Esophagus squamous epithelium (tissue), 5 donors: ENCODE data around the gene PLEKHA4. TPM values are rescaled to one million over a fixed set of nuclear protein-coding genes. Genes with fewer than 3 reads are reported as not detected.
A peak's percentile ranks its signal among the peaks of the same experiment; 100 is the strongest.

Source experiments
- DNase-seq: peaks from one replicate; lab custom pipeline; 2025; lab: John Stamatoyannopoulos, UW
- H3K27ac ChIP-seq, 4 donors: fragments of 200-600 bp; sonication (generic); one replicate each; pipeline ENCODE4 v1.5.1; 2016 to 2019; ENCODE audit warnings: mild to moderate bottlenecking in 1 of 4
- H3K27me3 ChIP-seq, 4 donors: fragments of 200-600 bp; sonication (generic); 1 replicate in 3 of 4; 2 replicates in 1 of 4; pipeline versions ENCODE4 v1.5.1 to v1.6.0; 2017 to 2021; ENCODE audit warnings: antibody characterized with exemption in 1 of 4
- H3K36me3 ChIP-seq, 3 donors: fragments of 200-600 bp; sonication (generic); one replicate each; pipeline ENCODE4 v1.5.1; 2016 to 2019
- H3K4me1 ChIP-seq, 3 donors: fragments of 200-600 bp; sonication (generic); one replicate each; pipeline ENCODE4 v1.5.1; 2017 to 2019
- H3K4me3 ChIP-seq, 4 donors: fragments of 200-600 bp; sonication (generic); 1 replicate in 3 of 4; 2 replicates in 1 of 4; pipeline ENCODE4 v1.5.1; 2016 to 2019; ENCODE audit warnings: mild to moderate bottlenecking in 2 of 4, moderate library complexity in 1 of 4
- H3K9me3 ChIP-seq, 3 donors: fragments of 200-600 bp; sonication (generic); one replicate each; pipeline ENCODE4 v1.5.1; 2016 to 2019
- POLR2A ChIP-seq, 4 donors: fragments of 450-650 bp; IDR thresholded peaks; one replicate each; pipeline ENCODE4 v1.6.1; 2017; ENCODE audit warnings: antibody characterized with exemption in 4 of 4, mild to moderate bottlenecking in 4 of 4, moderate library complexity in 3 of 4
- WGBS, 2 donors: methylation state at CpG; one replicate each; pipeline ENCODE4 v1.1.5; 2018; 5-methylcytosine and 5-hydroxymethylcytosine counted together
- intact Hi-C: fragments of 100-400 bp; cut with DNase I; formaldehyde crosslinking; loops from one replicate; pipeline ENCODE4 v1.15.0; 2022
- total RNA-seq, 4 donors: library from RNA; depleted of rRNA; stranded (reverse); fragments of >200 nt; gene quantifications; one replicate each; pipeline ENCODE4 v1.1.0, GENCODE V29; 2016
- TF ChIP-seq, protein P1 (sequence below), 6 experiments: fragments of 450-650 bp in 4 of 6; fragments of 200-600 bp in 2 of 6; sonication (generic) in 2 of 6; IDR thresholded peaks; one replicate each; pipeline ENCODE4 v1.5.1; 2016 to 2019; ENCODE audit warnings: antibody characterized with exemption in 6 of 6, mild to moderate bottlenecking in 4 of 6, moderate library complexity in 4 of 6
- donor health status: DM: yes; HTN: yes; CAD: no.

PLEKHA4 gene
- total RNA-seq, 4 donors from 2014 or later, result 2.8 to 9.0 (median 5.6) TPM

DNA sequence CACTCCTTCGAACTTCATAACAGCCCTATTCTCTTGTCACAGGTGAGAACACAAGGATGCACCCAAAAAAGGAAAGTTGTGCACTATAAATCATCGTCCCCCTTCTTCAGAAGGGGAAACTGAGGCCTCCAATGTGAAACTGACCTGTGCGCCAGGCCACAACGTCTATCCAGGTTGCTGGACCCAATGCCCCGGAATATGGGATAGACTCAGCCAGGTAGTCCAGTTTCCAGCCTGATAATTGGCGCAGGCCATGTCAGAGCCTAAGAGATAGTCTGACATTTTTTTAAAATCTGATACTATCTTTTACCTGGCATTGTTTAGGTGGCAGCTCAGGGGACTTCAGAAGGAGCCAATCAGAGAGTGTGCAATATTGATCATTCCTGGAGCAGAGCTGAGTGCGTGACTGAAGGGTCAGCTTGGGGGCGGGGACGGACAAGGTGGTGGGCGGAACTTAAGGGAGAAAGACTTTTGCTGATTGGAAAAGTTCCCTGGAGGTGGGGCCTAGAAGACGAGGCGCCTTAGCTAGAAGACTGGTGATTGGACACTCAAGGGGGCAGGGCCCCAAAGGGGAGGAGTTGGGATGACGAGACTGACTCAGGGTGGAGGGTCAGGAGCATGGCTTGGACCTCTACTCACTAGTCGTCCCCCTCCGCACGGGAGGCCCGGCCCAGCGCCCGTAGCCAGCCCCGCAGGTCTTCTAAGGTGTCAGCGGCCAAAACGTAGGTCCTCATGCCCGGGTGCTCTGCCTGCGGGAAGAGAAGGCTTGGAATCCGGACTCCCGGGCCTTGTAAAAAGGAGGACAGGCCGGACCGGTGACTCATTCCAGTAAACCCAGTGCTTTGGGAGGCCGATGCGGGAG is 8.5 kb downstream of the PLEKHA4 start:
- Histone ChIP-seq H3K4me3 (peak overlapping the region in 2 of 4 donors; percentile 22 to 32), H3K36me3 (peaks cover 0 to 31% (median 0%) of the 10 kb centered on the region in 3 donors), H3K27ac (no peak overlapping the region), H3K4me1 (peaks cover 0 to 6% (median 0%) of the 10 kb centered on the region in 3 donors), H3K27me3 (no peaks in the 10 kb centered on the region), H3K9me3 (no peaks in the 10 kb centered on the region)
- 88 to 89% methylated on average over 9 to 20 of the region's 30 CpGs for WGBS, 2 donors
- intact Hi-C loops, result loop anchor here (10.0 kb wide), 1 partner anchor 115 kb away; no protein-coding TSS in a partner anchor
- DNase-seq, result no peak
- TF ChIP-seq, protein P1, sequence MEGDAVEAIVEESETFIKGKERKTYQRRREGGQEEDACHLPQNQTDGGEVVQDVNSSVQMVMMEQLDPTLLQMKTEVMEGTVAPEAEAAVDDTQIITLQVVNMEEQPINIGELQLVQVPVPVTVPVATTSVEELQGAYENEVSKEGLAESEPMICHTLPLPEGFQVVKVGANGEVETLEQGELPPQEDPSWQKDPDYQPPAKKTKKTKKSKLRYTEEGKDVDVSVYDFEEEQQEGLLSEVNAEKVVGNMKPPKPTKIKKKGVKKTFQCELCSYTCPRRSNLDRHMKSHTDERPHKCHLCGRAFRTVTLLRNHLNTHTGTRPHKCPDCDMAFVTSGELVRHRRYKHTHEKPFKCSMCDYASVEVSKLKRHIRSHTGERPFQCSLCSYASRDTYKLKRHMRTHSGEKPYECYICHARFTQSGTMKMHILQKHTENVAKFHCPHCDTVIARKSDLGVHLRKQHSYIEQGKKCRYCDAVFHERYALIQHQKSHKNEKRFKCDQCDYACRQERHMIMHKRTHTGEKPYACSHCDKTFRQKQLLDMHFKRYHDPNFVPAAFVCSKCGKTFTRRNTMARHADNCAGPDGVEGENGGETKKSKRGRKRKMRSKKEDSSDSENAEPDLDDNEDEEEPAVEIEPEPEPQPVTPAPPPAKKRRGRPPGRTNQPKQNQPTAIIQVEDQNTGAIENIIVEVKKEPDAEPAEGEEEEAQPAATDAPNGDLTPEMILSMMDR (IDR thresholded peaks at IDR 0.05), result no peak
- TF ChIP-seq POLR2A (IDR thresholded peaks at IDR 0.05), result no peak

DNA sequence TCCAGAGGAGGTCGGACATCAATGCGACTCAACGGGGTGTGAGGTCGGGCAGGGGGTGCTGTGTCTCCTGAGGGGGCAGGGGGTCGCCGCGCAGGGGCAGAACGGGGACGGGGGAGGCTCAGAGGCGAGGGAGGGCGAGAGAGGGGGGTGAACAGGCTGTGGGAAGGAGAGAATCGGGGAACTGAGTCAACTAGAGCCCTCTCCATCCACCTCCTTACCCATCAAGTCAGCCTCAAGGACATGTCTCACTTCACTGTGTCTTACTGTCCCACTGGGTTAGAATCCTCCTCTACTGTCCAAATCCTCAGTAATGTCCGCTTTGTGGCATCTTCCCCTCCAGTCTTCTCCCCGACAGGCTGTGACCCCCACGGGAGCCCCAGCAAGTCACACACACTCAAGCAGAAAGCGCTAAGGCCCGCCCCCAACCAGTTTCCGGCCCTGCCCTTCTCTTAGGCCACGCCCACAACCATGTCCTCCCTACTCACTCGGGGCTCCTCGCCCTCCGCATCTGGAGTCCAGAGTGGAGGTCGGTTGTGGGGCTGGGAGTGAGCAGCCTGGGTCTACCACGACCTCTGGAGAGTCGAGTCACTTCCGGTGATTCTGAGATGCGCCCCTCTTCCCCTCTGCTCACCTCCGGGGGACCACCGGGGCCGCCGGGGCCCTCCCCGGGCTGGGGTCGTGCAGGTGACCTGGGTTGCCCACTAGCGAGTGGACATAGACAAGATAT is 9.3 kb downstream of the PLEKHA4 start:
- Histone ChIP-seq H3K4me1 (peaks cover 0 to 7% (median 0%) of the 10 kb centered on the region in 3 donors), H3K27me3 (no peaks in the 10 kb centered on the region), H3K27ac (no peak overlapping the region), H3K36me3 (peaks cover 0 to 23% (median 0%) of the 10 kb centered on the region in 3 donors), H3K9me3 (no peaks in the 10 kb centered on the region), H3K4me3 (peak overlapping the region in 3 of 4 donors; percentile 22 to 32 (median 23))
- 70 to 73% methylated on average over 23 to 34 of the region's 34 CpGs for WGBS, 2 donors
- no peak for DNase-seq
- intact Hi-C loops, result no loop called here
- TF ChIP-seq POLR2A (IDR thresholded peaks at IDR 0.05), result no peak
- TF ChIP-seq, protein P1 (IDR thresholded peaks at IDR 0.05), result no peak

DNA sequence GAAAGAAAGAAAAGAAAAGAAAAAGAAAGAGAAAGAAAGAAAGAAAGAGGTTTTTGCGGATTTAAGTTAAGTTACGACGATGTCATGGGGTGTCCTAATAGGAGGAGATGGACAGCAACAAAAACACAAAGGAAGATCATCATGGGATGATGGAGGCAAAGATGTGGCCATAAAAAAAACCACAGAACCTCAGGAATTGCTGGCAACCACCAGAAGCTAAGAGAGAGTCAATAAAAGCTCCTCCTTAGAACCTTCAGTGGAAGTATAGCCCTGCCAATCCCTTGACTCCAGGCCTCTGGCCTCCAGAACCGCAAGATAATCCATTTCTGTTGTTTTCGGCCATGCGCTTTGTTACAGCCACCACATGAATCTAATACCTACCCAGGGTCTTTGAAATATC is 11.5 kb downstream of the PLEKHA4 start:
- no peaks in the 10 kb centered on the region for H3K27me3 ChIP-seq
- no peak for TF ChIP-seq POLR2A (IDR thresholded peaks at IDR 0.05)
- peaks cover 0 to 7% (median 0%) of the 10 kb centered on the region in 3 donors for H3K4me1 ChIP-seq
- H3K36me3 ChIP-seq, result peaks cover 0 to 27% (median 0%) of the 10 kb centered on the region in 3 donors
- no peak for DNase-seq
- WGBS, 2 donors, result 88% methylated on average over 6 of the region's 6 CpGs
- no peak overlapping the region for H3K4me3 ChIP-seq
- intact Hi-C loops, result no loop called here
- no peak overlapping the region for H3K27ac ChIP-seq
- no peaks in the 10 kb centered on the region for H3K9me3 ChIP-seq

GRCh38 chr19:48854103-48854502 is 14.3 kb downstream of the PLEKHA4 start:
- no peak overlapping the region for H3K27ac ChIP-seq
- H3K4me3 ChIP-seq, result no peak overlapping the region
- intact Hi-C loops, result no loop called here
- H3K36me3 ChIP-seq, result peaks cover 0 to 15% (median 0%) of the 10 kb centered on the region in 3 donors
- no peaks in the 10 kb centered on the region for H3K27me3 ChIP-seq
- TF ChIP-seq, protein P1 (IDR thresholded peaks at IDR 0.05), result no peak
- TF ChIP-seq POLR2A (IDR thresholded peaks at IDR 0.05), result no peak
- no peaks in the 10 kb centered on the region for H3K9me3 ChIP-seq
- DNase-seq, result no peak
- H3K4me1 ChIP-seq, result peaks cover 0 to 7% (median 0%) of the 10 kb centered on the region in 3 donors
- 82 to 86% methylated on average over 6 of the region's 7 CpGs for WGBS, 2 donors

GRCh38 chr19:48853483-48853882 is 14.9 kb downstream of the PLEKHA4 start:
- Histone ChIP-seq H3K27ac (no peak overlapping the region), H3K9me3 (no peaks in the 10 kb centered on the region), H3K36me3 (peaks cover 0 to 9% (median 0%) of the 10 kb centered on the region in 3 donors), H3K4me3 (no peak overlapping the region), H3K4me1 (peaks cover 0 to 7% (median 0%) of the 10 kb centered on the region in 3 donors), H3K27me3 (no peaks in the 10 kb centered on the region)
- TF ChIP-seq, protein P1 (IDR thresholded peaks at IDR 0.05), result no peak
- TF ChIP-seq POLR2A (IDR thresholded peaks at IDR 0.05), result no peak
- WGBS, 2 donors, result 87 to 93% methylated on average over 4 of the region's 8 CpGs
- DNase-seq, result no peak
- intact Hi-C loops, result no loop called here
